Astrocyte (in vitro differentiated cells and primary cell): Measurements from ENCODE around the gene GSE1. TPM values are rescaled to one million over a fixed set of nuclear protein-coding genes. Genes with fewer than 3 reads are reported as not detected.

ENCODE experiments used
- DNase-seq: peaks from one replicate; pipeline ENCODE4 v3.0.0-alpha.2; 2010; ENCODE audit warnings: low read depth
- FAIRE-seq: peaks from 2 replicates; lab custom pipeline; 2011; peaks lifted over from hg19 to GRCh38; lab: Jason Lieb, UNC
- H2AFZ ChIP-seq: 2 replicates; pipeline ENCODE4 v1.6.0; 2012; ENCODE audit warnings: low read depth, low read length, inconsistent platforms
- H3K27ac ChIP-seq: 2 replicates; pipeline ENCODE4 v1.5.1; 2011; ENCODE audit warnings: low read depth, low read length, inconsistent platforms
- H3K27me3 ChIP-seq: 2 replicates; pipeline ENCODE4 v1.6.0; 2011; ENCODE audit warnings: low read length, inconsistent platforms; ENCODE audit not compliant: insufficient read depth
- H3K36me3 ChIP-seq: 2 replicates; pipeline ENCODE4 v1.5.1; 2011; ENCODE audit warnings: low read length, inconsistent platforms; ENCODE audit not compliant: insufficient read depth
- H3K4me1 ChIP-seq: 2 replicates; pipeline ENCODE4 v1.5.1; 2011; ENCODE audit warnings: low read length, inconsistent platforms; ENCODE audit not compliant: insufficient read depth
- H3K4me2 ChIP-seq: 2 replicates; pipeline ENCODE4 v1.6.0; 2012; ENCODE audit warnings: low read length, inconsistent platforms
- H3K4me3 ChIP-seq: 2 replicates; pipeline ENCODE4 v1.5.1; 2011; ENCODE audit warnings: low read depth, mild to moderate bottlenecking, low read length, inconsistent platforms; ENCODE audit not compliant: insufficient read depth
- H3K79me2 ChIP-seq: 2 replicates; pipeline ENCODE4 v1.6.0; 2012; ENCODE audit warnings: mild to moderate bottlenecking, low read length, inconsistent platforms; ENCODE audit not compliant: insufficient read depth
- H3K9ac ChIP-seq: 2 replicates; pipeline ENCODE4 v1.6.0; 2012; ENCODE audit warnings: mild to moderate bottlenecking, low read length, inconsistent platforms
- H3K9me3 ChIP-seq: 2 replicates; pipeline ENCODE4 v1.5.1; 2012; ENCODE audit warnings: low read depth, mild to moderate bottlenecking, low read length, inconsistent platforms; ENCODE audit not compliant: insufficient read depth
- H4K20me1 ChIP-seq: 2 replicates; pipeline ENCODE4 v1.6.0; 2012; ENCODE audit warnings: low read length, inconsistent platforms; ENCODE audit not compliant: insufficient read depth
- H3K27ac Mint-ChIP-seq: one replicate; pipeline ENCODE4 v1.8.0; 2021; ENCODE audit warnings: mild to moderate bottlenecking, mixed read lengths; ENCODE audit not compliant: unreplicated experiment
- H3K27me3 Mint-ChIP-seq: one replicate; pipeline ENCODE4 v1.8.0; 2021; ENCODE audit warnings: low read depth, mixed read lengths; ENCODE audit not compliant: unreplicated experiment
- H3K36me3 Mint-ChIP-seq: one replicate; pipeline ENCODE4 v1.8.0; 2021; ENCODE audit warnings: low read depth, mixed read lengths; ENCODE audit not compliant: unreplicated experiment
- H3K4me1 Mint-ChIP-seq: one replicate; pipeline ENCODE4 v1.8.0; 2021; ENCODE audit warnings: low read depth, mixed read lengths; ENCODE audit not compliant: unreplicated experiment
- H3K4me3 Mint-ChIP-seq: one replicate; pipeline ENCODE4 v1.8.0; 2021; ENCODE audit warnings: mild to moderate bottlenecking, moderate library complexity, mixed read lengths; ENCODE audit not compliant: unreplicated experiment
- H3K9me3 Mint-ChIP-seq: one replicate; pipeline ENCODE4 v1.8.0; 2021; ENCODE audit warnings: mild to moderate bottlenecking, mixed read lengths; ENCODE audit not compliant: unreplicated experiment
- CTCF ChIP-seq: IDR thresholded peaks from 2 replicates; pipeline ENCODE4 v1.5.1; 2011; ENCODE audit warnings: low read depth, mild to moderate bottlenecking, inconsistent platforms, low read length, moderate library complexity; ENCODE audit not compliant: insufficient read depth
- EZH2 ChIP-seq: IDR thresholded peaks from 2 replicates; pipeline ENCODE4 v1.6.1; 2012; ENCODE audit warnings: mild to moderate bottlenecking, low read length, inconsistent platforms; ENCODE audit not compliant: insufficient read depth
- total RNA-seq: library from RNA; stranded (reverse); gene quantifications from 2 replicates; pipeline ENCODE4 v1.2.1, GENCODE V29; 2021

Gene GSE1
- total RNA-seq, 1 donor from 2014 or later = 35.0 TPM

DNA sequence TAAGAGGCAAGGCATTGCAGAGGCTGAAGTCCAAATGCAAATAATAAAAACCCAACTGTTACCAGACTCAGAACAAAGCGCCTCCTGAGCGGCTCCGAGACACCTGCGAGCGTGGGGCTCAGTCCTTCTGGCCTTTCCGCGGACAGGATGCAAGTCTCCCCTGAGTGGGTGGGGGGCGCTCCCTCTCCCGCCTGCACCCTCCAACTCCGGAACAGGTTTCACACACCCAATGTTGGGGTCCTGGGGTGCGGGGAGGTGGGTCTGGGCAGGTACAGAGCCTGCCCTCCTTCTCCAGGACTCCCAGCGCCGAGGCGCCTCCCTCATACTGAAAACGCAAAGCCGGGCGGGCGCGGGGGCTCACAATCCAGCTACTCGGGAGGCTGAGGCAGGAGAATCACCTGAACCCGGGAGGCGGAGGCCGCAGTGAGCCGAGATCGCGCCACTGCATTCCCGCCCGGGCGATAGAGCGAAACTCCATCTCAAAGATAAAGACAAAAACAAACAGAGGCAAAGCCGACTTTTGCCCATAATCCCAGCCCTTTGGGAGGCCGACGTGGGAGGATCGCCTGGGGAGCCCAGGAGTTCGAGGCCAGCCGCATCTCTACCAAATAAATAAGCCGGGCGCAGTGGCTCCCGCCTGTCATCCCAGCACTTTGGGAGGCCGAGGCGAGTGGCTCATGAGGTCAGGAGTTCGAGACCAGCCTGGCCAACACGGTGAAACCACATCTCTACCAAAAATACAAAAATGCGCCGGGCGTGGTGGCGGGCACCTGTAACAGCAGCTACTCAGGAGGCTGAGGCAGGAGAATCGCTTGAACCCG, 74.7 kb downstream of the GSE1 start:
- Mint-ChIP-seq H3K27me3 (peaks cover 22% of the 10 kb centered on the region), H3K9me3 (no peaks in the 10 kb centered on the region), H3K36me3 (no peaks in the 10 kb centered on the region), H3K4me3 (peak overlapping the region; percentile 70), H3K27ac (no peak overlapping the region), H3K4me1 (no peaks in the 10 kb centered on the region)
- no peak for TF ChIP-seq EZH2
- no peak for TF ChIP-seq CTCF
- no peak for FAIRE-seq
- H3K4me1 ChIP-seq = peaks cover 4% of the 10 kb centered on the region
- H2AFZ ChIP-seq = peak overlapping the region; percentile 93
- DNase-seq = no peak
- peaks cover 7% of the 10 kb centered on the region for H3K79me2 ChIP-seq
- no peak overlapping the region for H3K27ac ChIP-seq
- peaks cover 4% of the 10 kb centered on the region for H4K20me1 ChIP-seq
- no peaks in the 10 kb centered on the region for H3K9me3 ChIP-seq
- peak overlapping the region; percentile 82 for H3K9ac ChIP-seq
- H3K27me3 ChIP-seq = no peaks in the 10 kb centered on the region
- H3K4me3 ChIP-seq = peak overlapping the region; percentile 80
- no peaks in the 10 kb centered on the region for H3K36me3 ChIP-seq
- peak overlapping the region; percentile 97 for H3K4me2 ChIP-seq

DNA sequence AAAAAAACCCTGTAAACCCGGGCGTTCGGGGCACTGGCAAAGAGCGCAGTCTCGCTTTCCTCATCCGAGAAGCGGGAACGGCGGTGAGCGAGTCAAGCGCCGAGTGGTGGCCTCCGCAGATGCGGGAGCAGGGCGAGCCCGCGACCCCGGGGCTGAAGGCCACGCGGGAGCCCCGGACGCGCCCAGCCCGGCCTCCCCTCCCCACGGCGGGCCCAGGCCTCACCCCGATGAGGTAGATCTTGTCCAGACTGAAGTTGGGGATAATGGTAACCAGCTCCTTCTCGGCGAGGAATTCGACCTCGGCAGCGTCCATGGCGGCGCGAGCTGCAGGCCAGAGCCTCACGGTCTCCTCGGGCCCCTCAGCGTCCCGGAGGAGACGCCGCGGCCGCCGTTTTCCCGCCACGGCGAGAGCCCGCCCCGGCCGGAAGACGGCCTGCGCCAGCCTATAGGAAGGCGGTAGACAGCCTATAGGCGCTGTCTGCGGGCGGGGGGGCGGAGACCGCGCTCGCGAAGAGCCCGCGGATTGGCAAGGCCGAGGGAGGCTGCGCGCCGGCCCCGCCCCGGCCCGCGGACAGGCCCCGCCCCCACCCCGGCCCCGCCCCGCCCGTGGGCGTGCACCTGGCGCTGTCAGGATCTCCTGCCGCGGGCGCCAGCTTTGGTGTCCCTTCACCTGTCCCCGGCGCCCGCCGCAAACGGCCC, 75.6 kb downstream of the GSE1 start, which contains the start of gene GINS2:
GINS2 (minus strand) TSS at position 369 of the 699 bp plus-strand sequence; CDS start at position 313, 56 bp downstream.
- no peaks in the 10 kb centered on the region for H4K20me1 ChIP-seq
- H3K9me3 Mint-ChIP-seq = peaks cover 2% of the 10 kb centered on the region
- no peak within 1 kb of the TSS for H3K27ac ChIP-seq
- peak within 1 kb of the TSS; percentile 97 for H3K4me2 ChIP-seq
- H3K79me2 ChIP-seq = peaks cover 7% of the 10 kb centered on the region
- peaks cover 4% of the 10 kb centered on the region for H3K4me1 ChIP-seq
- no peaks in the 10 kb centered on the region for H3K36me3 Mint-ChIP-seq
- peak; percentile 74 for DNase-seq
- H3K4me3 Mint-ChIP-seq = peak within 1 kb of the TSS; percentile 76
- H3K27me3 ChIP-seq = no peaks in the 10 kb centered on the region
- no peak within 1 kb of the TSS for H3K27ac Mint-ChIP-seq
- peak within 1 kb of the TSS; percentile 82 for H3K9ac ChIP-seq
- H3K4me1 Mint-ChIP-seq = no peaks in the 10 kb centered on the region
- TF ChIP-seq CTCF (no peak), EZH2 (no peak)
- no peaks in the 10 kb centered on the region for H3K9me3 ChIP-seq
- H3K36me3 ChIP-seq = no peaks in the 10 kb centered on the region
- peaks cover 14% of the 10 kb centered on the region for H3K27me3 Mint-ChIP-seq
- peak within 1 kb of the TSS; percentile 80 for H3K4me3 ChIP-seq
- peak within 1 kb of the TSS; percentile 93 for H2AFZ ChIP-seq
- no peak for FAIRE-seq
